ENCODE measurements around the gene FCSK. TPM values are rescaled to one million over a fixed set of nuclear protein-coding genes. Genes with fewer than 3 reads are reported as not detected.

FCSK gene
- polyA plus RNA-seq, 1 donor from 2014 or later, result 10.7 TPM

GRCh38 chr16:70455910-70456309 lies 1.5 kb downstream of the FCSK start:
- Histone ChIP-seq H3K9me2 (ENCODE audit: insufficient read depth, low read length) (no peaks in the 10 kb centered on the region), H3F3A (ENCODE audit: insufficient read depth, low read length, poor library complexity, severe bottlenecking) (no peaks in the 10 kb centered on the region), H3K36me3 (ENCODE audit: insufficient read depth, low read length) (no peaks in the 10 kb centered on the region), H3K4me2 (ENCODE audit: low read length) (no peak overlapping the region), H3K4me3 (ENCODE audit: low read length) (no peak overlapping the region), H3K79me2 (replicated peaks; ENCODE audit: insufficient read depth, low read length) (no peaks in the 10 kb centered on the region), H3K27me3 (ENCODE audit: insufficient read depth, low read depth, low read length) (no peaks in the 10 kb centered on the region), H3K9ac (ENCODE audit: low read length) (no peak overlapping the region), H3K9me3 (ENCODE audit: low read length) (no peaks in the 10 kb centered on the region), H4K20me1 (ENCODE audit: insufficient read depth) (no peaks in the 10 kb centered on the region), H3K27ac (ENCODE audit: low read length) (no peak overlapping the region), H2AFZ (ENCODE audit: low read depth, low read length) (no peak overlapping the region)
- TF ChIP-seq REST (IDR thresholded peaks at IDR 0.05; ENCODE audit: borderline replicate concordance), result no peak
- no peak for TF ChIP-seq SMC3 (conservative IDR thresholded peaks at IDR 0.05; ENCODE audit: poor library complexity)
- TF ChIP-seq MXI1 (conservative IDR thresholded peaks at IDR 0.05; ENCODE audit: poor library complexity, severe bottlenecking), result no peak
- TF ChIP-seq EP300 (conservative IDR thresholded peaks at IDR 0.05; ENCODE audit: poor library complexity, severe bottlenecking), result no peak
- no peak for TF ChIP-seq CTCF (IDR thresholded peaks at IDR 0.05; ENCODE audit: poor library complexity, severe bottlenecking)
- TF ChIP-seq POLR2AphosphoS5 (IDR thresholded peaks at IDR 0.05), result no peak
- no peak for TF ChIP-seq EZH2 (IDR thresholded peaks at IDR 0.05; ENCODE audit: borderline replicate concordance, insufficient read depth, low read length, poor library complexity, severe bottlenecking)

GRCh38 chr16:70457446-70458166 lies 3.2 kb downstream of the FCSK start:
- no peak overlapping the region for H2AFZ ChIP-seq (ENCODE audit: low read depth, low read length)
- no peaks in the 10 kb centered on the region for H3K27me3 ChIP-seq (ENCODE audit: insufficient read depth, low read depth, low read length)
- H3K9me3 ChIP-seq (ENCODE audit: low read length), result no peaks in the 10 kb centered on the region
- H3F3A ChIP-seq (ENCODE audit: insufficient read depth, low read length, poor library complexity, severe bottlenecking), result no peaks in the 10 kb centered on the region
- no peaks in the 10 kb centered on the region for H3K36me3 ChIP-seq (ENCODE audit: insufficient read depth, low read length)
- no peak overlapping the region for H3K27ac ChIP-seq (ENCODE audit: low read length)
- no peak overlapping the region for H3K4me3 ChIP-seq (ENCODE audit: low read length)
- H3K79me2 ChIP-seq (replicated peaks; ENCODE audit: insufficient read depth, low read length), result no peaks in the 10 kb centered on the region
- no peaks in the 10 kb centered on the region for H3K9me2 ChIP-seq (ENCODE audit: insufficient read depth, low read length)
- H4K20me1 ChIP-seq (ENCODE audit: insufficient read depth), result no peaks in the 10 kb centered on the region
- H3K9ac ChIP-seq (ENCODE audit: low read length), result no peak overlapping the region
- no peak overlapping the region for H3K4me2 ChIP-seq (ENCODE audit: low read length)
- TF ChIP-seq SMC3 (conservative IDR thresholded peaks at IDR 0.05; ENCODE audit: poor library complexity) (no peak), MXI1 (conservative IDR thresholded peaks at IDR 0.05; ENCODE audit: poor library complexity, severe bottlenecking) (no peak), EZH2 (IDR thresholded peaks at IDR 0.05; ENCODE audit: borderline replicate concordance, insufficient read depth, low read length, poor library complexity, severe bottlenecking) (no peak), TAF1 (IDR thresholded peaks at IDR 0.05; ENCODE audit: low read depth) (no peak), RAD21 (conservative IDR thresholded peaks at IDR 0.05) (no peak)
